Measurements from ENCODE around the gene SGF29.
"Not testable (repeated sequence)": the region's sequence is repeated elsewhere in the genome, so short reads cannot be mapped to it uniquely, and the experiment has no call there.

Gene SGF29

DNA sequence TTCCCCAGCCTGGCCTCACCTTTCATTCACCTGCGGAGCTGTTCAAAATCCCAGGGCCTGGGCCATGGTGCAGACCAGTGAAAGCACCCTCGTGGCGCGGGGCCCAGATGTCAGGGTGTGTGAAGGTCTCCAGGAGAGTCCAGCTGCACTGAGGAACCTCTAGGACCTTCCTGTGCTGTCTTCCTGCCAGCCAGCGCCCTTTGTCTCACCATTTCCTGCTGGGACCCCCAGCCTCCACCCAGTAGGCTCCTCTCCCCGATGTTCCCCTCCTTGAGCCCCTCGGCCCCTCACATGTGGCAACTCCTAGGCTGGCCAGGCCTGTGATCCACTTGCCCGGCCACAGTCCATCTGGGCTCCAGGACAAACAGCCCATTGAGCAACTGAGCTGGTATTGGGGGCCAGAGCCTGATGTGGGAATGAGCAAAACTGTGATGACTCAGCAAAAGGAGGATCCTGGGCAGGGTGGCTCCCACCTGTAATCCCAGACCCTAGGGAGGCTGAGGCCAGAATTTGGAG lies 42.5 kb downstream of the SGF29 start:
- DNase-seq (ENCODE audit: low read depth in 2 of 2) = no peak

- DNase-seq (ENCODE audit: low read depth in 2 of 2) = no peak
These were observed 43.3 kb downstream of the SGF29 start, which contains the start of gene SULT1A2 for GRCh38 chr16:28596840-28597691. Gene SULT1A2, minus strand, starts transcription at chr16:28597050. Its CDS starts 1,120 bp downstream, at chr16:28595930.

- DNase-seq (ENCODE audit: low read depth in 2 of 2) = no peak
These were observed 44.1 kb downstream of the SGF29 start for GRCh38 chr16:28597692-28598261.

GRCh38 chr16:28599377-28600285 lies 45.9 kb downstream of the SGF29 start:
- DNase-seq (ENCODE audit: low read depth in 2 of 2) = not testable (repeated sequence)

GRCh38 chr16:28600965-28601364 lies 47.2 kb downstream of the SGF29 start:
- DNase-seq (ENCODE audit: low read depth in 2 of 2) = not testable (repeated sequence)

DNA sequence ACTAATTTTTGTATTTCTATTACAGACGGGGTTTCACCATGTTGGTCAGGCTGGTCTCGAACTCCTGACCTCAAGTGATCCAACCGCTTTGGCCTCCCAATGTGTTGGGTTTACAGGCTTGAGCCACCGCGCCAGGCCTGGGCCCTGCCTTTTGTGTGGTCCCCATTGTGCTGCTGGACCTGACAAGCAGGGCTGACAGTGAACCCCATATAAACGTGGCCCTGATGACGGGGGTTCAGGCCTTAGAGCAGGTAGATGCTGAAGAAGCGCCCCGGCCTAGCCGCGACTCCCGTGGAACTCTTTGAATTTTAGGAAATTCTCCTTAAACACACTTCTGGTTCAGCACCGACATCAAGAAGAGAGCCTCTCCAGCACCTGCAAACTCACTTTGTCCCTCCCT lies 47.9 kb downstream of the SGF29 start:
- not testable (repeated sequence) for DNase-seq (ENCODE audit: low read depth in 2 of 2)

GRCh38 chr16:28602062-28602461 lies 48.3 kb downstream of the SGF29 start:
- DNase-seq (ENCODE audit: low read depth in 2 of 2) = not testable (repeated sequence)

DNA sequence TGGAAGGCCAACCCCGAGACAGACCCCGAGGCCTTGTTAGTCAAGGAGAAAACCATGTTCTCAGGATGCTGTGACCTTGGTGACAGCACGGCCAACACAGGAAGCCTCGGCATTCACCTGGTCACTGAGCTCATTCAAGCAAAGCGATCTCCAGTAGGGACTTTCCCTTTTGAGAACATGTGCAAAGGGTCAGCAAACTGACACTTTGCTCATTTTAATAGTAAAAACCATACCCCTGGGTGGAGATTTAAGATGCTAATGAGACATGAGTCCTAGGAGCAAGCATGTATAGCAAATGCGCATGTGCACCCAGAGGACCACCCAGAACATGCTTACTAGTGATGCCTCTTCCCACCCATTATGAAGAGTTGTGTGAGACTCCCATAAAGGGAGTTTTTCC lies 48.8 kb downstream of the SGF29 start:
- DNase-seq (ENCODE audit: low read depth in 2 of 2) = no peak

- DNase-seq (ENCODE audit: low read depth in 2 of 2) = no peak
These were observed 49.9 kb downstream of the SGF29 start for GRCh38 chr16:28603381-28604185.

DNA sequence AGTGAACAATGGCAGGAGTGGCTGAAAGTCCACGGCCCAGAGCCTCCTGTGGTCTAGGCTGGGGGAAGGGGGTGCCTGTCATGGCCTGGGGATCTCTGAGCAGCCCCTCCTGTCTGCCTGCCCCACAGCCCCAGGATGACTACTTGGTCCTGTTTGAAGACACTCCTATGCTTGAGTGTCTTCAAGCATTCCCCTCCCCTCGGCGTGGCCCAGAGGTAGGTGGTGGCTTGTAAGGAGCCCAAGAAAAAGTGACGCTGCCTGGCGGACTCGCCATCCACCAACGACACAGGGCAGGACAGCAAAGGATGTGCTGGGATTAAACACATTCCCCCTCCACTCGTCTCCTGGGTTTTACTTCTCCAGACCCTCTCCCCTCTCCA lies 50.5 kb downstream of the SGF29 start:
- DNase-seq (ENCODE audit: low read depth in 2 of 2) = no peak

DNA sequence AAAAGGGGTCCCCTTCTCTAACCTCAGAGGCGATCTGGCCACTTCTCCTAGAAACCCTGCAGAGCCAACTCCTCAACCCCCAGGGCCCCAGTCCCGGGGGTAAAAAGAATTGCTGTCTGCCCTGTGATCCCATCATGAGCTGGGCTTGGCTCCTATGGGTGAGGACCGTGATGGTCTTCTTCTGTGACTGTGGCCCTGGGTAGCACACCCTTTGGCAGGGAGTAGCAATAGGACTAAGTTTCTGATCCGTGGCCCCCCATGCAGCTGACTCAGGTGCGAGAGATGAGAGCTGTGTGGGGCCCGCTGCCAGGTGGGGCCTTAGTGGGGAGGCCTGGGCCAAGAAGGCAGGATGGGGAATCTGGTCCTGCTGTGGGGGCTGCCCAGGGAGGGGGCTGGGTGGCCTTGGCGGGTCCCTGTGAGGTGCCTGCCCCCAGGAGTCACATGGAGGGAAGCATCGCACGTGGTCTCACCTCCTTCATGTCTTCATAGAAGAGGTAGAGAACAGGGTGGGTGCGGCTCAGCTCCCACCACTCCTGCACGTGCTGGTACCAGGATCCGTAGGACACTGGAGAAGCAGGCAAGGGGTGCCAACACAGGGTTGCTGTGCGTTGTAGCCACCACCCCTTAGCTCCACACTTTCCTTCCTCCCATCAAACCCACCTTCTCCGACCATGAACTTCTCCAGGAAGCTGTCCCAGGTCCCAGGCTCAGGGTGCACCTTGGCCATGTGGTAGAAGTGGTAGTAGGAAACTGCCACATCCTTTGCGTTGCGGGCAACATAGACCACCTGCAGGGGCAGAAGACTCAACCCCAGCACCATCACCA lies 52.8 kb downstream of the SGF29 start:
- DNase-seq (ENCODE audit: low read depth in 2 of 2) = no peak

GRCh38 chr16:28607116-28607623 lies 53.5 kb downstream of the SGF29 start:
- no peak for DNase-seq (ENCODE audit: low read depth in 2 of 2)

GRCh38 chr16:28607681-28608495 lies 54.2 kb downstream of the SGF29 start:
- not testable (repeated sequence) for DNase-seq (ENCODE audit: low read depth in 2 of 2)

DNA sequence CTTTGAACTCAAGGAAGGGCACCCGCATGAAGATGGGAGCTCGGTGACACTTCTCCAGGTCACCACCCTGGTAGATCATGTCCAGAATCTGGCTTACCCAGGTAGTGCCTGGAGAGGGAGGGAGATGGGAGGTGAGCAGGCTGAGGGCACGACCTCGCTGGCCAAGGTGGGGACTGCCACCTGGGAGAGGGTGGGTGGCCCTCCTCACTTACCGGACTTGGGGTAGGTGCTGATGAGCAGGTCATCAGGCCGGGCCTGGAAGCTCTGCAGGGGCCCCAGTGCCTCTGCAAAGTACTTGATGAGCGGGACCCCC lies 54.7 kb downstream of the SGF29 start:
- not testable (repeated sequence) for DNase-seq (ENCODE audit: low read depth in 2 of 2)

GRCh38 chr16:28608867-28609596 lies 55.3 kb downstream of the SGF29 start:
- DNase-seq (ENCODE audit: low read depth in 2 of 2) = not testable (repeated sequence)

DNA sequence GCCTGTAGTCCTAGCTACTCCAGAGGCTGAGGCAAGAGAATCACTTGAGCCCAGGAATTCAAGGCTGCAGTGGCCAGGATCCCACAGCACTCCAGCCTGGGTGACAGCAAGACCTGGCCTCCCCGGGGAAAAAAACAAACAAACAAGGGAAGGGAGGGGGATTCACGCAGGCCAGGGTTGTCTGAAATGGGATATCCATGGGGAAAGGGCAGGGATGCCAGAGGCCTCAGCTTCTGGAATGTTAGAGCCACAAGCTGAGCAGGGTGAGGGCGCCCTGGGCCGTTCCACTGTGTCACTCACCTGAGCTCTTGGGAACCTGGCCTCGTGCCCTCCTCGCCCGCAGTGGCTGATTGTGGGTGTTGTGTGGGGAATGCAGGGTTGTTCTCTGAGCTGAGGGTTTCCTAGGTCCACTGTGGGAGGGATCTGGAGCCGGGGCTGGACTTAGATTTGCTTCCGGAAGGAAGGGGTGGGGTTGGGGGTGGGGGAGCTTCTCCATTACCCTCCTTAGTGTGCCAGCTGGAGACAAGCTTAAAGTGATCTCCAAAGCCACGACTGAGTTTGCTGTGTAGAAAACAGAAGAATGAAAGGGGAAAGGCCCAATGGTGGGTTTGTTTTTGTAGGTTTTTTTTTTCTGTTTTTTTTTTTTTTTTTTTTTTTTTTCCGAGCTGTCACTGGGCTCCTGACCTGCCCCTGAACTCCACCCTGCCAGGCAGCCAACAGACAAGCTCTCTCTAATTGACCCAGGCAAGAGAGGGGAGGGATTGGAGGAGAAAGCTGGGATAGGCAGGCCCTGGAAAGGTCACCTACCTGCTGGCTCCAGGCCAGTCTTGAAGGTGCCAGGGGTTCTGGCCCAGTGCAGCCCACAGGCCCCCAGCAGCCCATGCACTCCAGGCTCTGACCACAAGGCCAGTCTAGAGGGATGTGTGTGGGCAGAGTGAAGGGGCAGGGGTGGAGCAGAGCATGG lies 56.2 kb downstream of the SGF29 start, which contains the start of gene SULT1A1:
Gene SULT1A1 (minus strand): TSS at position 414 of the 964 bp plus-strand sequence. CDS start 1,189 bp downstream, outside the sequence.
- DNase-seq (ENCODE audit: low read depth in 2 of 2) = no peak

- no peak for DNase-seq (ENCODE audit: low read depth in 2 of 2)
These were observed 57.0 kb downstream of the SGF29 start for GRCh38 chr16:28610595-28611191.

All from stimulated activated CD4-positive, alpha-beta T cell treated with anti-CD3 and anti-CD28 coated beads, Interleukin-4, amount 100 ng/mL, for 48 hours (primary cell).